A549 (cell line): ENCODE data around the gene GKN1.

Experiments used
- MAFK ChIP-seq: fragments of 450-650 bp; IDR thresholded peaks from 2 replicates; pipeline ENCODE4 v1.6.1; 2014; ENCODE audit not compliant: partially characterized antibody
- MAZ ChIP-seq: fragments of 150-350 bp; IDR thresholded peaks from 2 replicates; pipeline ENCODE4 v1.6.1; 2014; ENCODE audit warnings: antibody characterized with exemption, low read depth, low read length, borderline replicate concordance
- POLR2A ChIP-seq: IDR thresholded peaks from 2 replicates; pipeline ENCODE4 v1.6.1; 2012; ENCODE audit warnings: mild to moderate bottlenecking, low read length
- POLR2AphosphoS2 ChIP-seq: conservative IDR thresholded peaks from 2 replicates; pipeline ENCODE4 v1.6.1; 2012; ENCODE audit warnings: low read length, improper control_type of control experiment, inconsistent platforms
- RAD21 ChIP-seq, 2 experiments: fragments of >200 bp in 1 of 2; sonication (Bioruptor Twin) in 1 of 2; formaldehyde crosslinking in 1 of 2; IDR thresholded peaks in 1 of 2; conservative IDR thresholded peaks in 1 of 2; 2 replicates in 1 of 2; 3 replicates in 1 of 2; pipeline ENCODE4 v1.6.1; 2012 to 2018; ENCODE audit warnings: inconsistent platforms in 1 of 2
- RARB ChIP-seq: fragments of 250-450 bp; sonication (Bioruptor Pico); IDR thresholded peaks from 2 replicates; pipeline ENCODE4 v1.8.0; 2021; ENCODE audit warnings: mild to moderate bottlenecking, moderate library complexity
- ZNF302 ChIP-seq: fragments of 250-450 bp; sonication (Bioruptor Pico); IDR thresholded peaks from 2 replicates; pipeline ENCODE4 v1.9.0; 2021; ENCODE audit warnings: inconsistent platforms, mild to moderate bottlenecking, moderate library complexity
- TF ChIP-seq, protein P1 (sequence below): IDR thresholded peaks from 2 replicates; pipeline ENCODE4 v1.6.1; 2012
- TF ChIP-seq, protein P2 (sequence below): fragments of 200-600 bp; sonication (generic); IDR thresholded peaks from 2 replicates; pipeline ENCODE4 v1.6.1; 2016; ENCODE audit warnings: antibody characterized with exemption, mild to moderate bottlenecking, moderate library complexity
- TF ChIP-seq, protein P3 (sequence below): fragments of >200 bp; sonication (Bioruptor Twin); formaldehyde crosslinking; IDR thresholded peaks from 3 replicates; pipeline ENCODE4 v1.5.1; 2016
- TF ChIP-seq, protein P4 (sequence below): fragments of 450-650 bp; IDR thresholded peaks from 2 replicates; pipeline ENCODE4 v1.6.1; 2014; ENCODE audit warnings: antibody characterized with exemption

DNA sequence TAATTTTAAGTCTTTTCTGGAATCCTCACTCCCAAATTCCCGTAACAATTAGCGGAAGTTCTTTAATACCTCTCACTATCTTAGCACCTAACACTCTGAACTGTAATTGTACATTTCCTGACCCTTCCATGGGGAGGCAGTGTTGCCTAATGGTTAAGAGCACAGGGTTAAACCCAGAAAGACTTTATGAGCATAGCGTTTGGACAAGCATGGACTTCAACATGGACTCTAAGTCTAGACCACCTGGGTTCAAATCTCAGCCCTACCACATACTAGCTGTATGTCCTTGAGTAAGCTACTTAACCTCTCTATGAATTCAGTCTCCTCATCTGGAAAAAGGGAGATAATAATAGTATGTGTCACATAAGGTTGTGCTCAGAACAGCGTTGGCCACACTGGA is 51.6 kb downstream of the GKN1 start:
- TF ChIP-seq, protein P1, sequence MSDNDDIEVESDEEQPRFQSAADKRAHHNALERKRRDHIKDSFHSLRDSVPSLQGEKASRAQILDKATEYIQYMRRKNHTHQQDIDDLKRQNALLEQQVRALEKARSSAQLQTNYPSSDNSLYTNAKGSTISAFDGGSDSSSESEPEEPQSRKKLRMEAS, result no peak
- TF ChIP-seq MAZ, result no peak
- TF ChIP-seq, protein P2, sequence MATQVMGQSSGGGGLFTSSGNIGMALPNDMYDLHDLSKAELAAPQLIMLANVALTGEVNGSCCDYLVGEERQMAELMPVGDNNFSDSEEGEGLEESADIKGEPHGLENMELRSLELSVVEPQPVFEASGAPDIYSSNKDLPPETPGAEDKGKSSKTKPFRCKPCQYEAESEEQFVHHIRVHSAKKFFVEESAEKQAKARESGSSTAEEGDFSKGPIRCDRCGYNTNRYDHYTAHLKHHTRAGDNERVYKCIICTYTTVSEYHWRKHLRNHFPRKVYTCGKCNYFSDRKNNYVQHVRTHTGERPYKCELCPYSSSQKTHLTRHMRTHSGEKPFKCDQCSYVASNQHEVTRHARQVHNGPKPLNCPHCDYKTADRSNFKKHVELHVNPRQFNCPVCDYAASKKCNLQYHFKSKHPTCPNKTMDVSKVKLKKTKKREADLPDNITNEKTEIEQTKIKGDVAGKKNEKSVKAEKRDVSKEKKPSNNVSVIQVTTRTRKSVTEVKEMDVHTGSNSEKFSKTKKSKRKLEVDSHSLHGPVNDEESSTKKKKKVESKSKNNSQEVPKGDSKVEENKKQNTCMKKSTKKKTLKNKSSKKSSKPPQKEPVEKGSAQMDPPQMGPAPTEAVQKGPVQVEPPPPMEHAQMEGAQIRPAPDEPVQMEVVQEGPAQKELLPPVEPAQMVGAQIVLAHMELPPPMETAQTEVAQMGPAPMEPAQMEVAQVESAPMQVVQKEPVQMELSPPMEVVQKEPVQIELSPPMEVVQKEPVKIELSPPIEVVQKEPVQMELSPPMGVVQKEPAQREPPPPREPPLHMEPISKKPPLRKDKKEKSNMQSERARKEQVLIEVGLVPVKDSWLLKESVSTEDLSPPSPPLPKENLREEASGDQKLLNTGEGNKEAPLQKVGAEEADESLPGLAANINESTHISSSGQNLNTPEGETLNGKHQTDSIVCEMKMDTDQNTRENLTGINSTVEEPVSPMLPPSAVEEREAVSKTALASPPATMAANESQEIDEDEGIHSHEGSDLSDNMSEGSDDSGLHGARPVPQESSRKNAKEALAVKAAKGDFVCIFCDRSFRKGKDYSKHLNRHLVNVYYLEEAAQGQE, result no peak
- TF ChIP-seq POLR2AphosphoS2, result no peak
- TF ChIP-seq, protein P3, sequence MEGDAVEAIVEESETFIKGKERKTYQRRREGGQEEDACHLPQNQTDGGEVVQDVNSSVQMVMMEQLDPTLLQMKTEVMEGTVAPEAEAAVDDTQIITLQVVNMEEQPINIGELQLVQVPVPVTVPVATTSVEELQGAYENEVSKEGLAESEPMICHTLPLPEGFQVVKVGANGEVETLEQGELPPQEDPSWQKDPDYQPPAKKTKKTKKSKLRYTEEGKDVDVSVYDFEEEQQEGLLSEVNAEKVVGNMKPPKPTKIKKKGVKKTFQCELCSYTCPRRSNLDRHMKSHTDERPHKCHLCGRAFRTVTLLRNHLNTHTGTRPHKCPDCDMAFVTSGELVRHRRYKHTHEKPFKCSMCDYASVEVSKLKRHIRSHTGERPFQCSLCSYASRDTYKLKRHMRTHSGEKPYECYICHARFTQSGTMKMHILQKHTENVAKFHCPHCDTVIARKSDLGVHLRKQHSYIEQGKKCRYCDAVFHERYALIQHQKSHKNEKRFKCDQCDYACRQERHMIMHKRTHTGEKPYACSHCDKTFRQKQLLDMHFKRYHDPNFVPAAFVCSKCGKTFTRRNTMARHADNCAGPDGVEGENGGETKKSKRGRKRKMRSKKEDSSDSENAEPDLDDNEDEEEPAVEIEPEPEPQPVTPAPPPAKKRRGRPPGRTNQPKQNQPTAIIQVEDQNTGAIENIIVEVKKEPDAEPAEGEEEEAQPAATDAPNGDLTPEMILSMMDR, result peak; percentile 50
- TF ChIP-seq RARB (CRISPR knock-in tag), result no peak
- TF ChIP-seq ZNF302 (CRISPR knock-in tag), result no peak
- TF ChIP-seq POLR2A, result no peak
- TF ChIP-seq, protein P4, sequence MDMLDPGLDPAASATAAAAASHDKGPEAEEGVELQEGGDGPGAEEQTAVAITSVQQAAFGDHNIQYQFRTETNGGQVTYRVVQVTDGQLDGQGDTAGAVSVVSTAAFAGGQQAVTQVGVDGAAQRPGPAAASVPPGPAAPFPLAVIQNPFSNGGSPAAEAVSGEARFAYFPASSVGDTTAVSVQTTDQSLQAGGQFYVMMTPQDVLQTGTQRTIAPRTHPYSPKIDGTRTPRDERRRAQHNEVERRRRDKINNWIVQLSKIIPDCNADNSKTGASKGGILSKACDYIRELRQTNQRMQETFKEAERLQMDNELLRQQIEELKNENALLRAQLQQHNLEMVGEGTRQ, result no peak
- TF ChIP-seq RAD21 (conservative IDR thresholded peaks at IDR 0.05 in 1 of 2, IDR thresholded peaks at IDR 0.05 in 1 of 2), result peak; percentile 69 to 72
- no peak for TF ChIP-seq MAFK
